Endothelial cell of umbilical vein (primary cell): ENCODE measurements around the gene COG6. TPM values are rescaled to one million over a fixed set of nuclear protein-coding genes. Genes with fewer than 3 reads are reported as not detected.

ENCODE experiments used
- BruUV-seq: library from RNA; stranded (reverse); fragments of 400-500 nt; replicated peaks from 2 replicates; lab custom pipeline; 2021; lab: Mats Ljungman, UMichigan
- CTCF ChIA-PET: fragments of 300-600, 350-600 bp; sonication (Branson Sonifier 250); formaldehyde crosslinking; loops from one replicate; lab custom pipeline; 2021; ENCODE audit warnings: antibody characterized with exemption, inconsistent platforms; lab: Charles Lee
- POLR2A ChIA-PET: fragments of 300-600, 350-600 bp; sonication (Branson Sonifier 250); formaldehyde crosslinking; loops from one replicate; lab custom pipeline; 2021; ENCODE audit warnings: antibody characterized with exemption, inconsistent platforms; lab: Charles Lee
- DNase-seq: peaks from one replicate; pipeline ENCODE4 v3.0.0-alpha.2; 2011; ENCODE audit warnings: low read depth, low spot score
- FAIRE-seq: peaks from 2 replicates; lab custom pipeline; 2011; peaks lifted over from hg19 to GRCh38; lab: Jason Lieb, UNC
- H2AFZ ChIP-seq: 2 replicates; pipeline ENCODE4 v1.6.0; 2012; ENCODE audit warnings: low read depth, low read length, control low read depth, inconsistent platforms
- H3K27ac ChIP-seq: 2 replicates; pipeline ENCODE4 v1.5.1; 2011; ENCODE audit warnings: low read depth, mild to moderate bottlenecking, control low read depth, low read length, moderate library complexity; ENCODE audit not compliant: insufficient read depth
- H3K27me3 ChIP-seq, 2 experiments: 2 replicates each; pipeline versions ENCODE4 v1.6.0 to v1.6.1; 2011; ENCODE audit warnings: low read length in 2 of 2, mixed read lengths in 1 of 2; ENCODE audit not compliant: control insufficient read depth in 2 of 2, insufficient read depth in 2 of 2
- H3K36me3 ChIP-seq, 2 experiments: 2 replicates in 1 of 2; 3 replicates in 1 of 2; pipeline ENCODE4 v1.5.1; 2011; ENCODE audit warnings: low read length in 2 of 2, mild to moderate bottlenecking in 1 of 2, moderate library complexity in 1 of 2; ENCODE audit not compliant: control insufficient read depth in 2 of 2, insufficient read depth in 2 of 2; ENCODE audit errors: extremely low read depth in 1 of 2
- H3K4me1 ChIP-seq: 3 replicates; pipeline ENCODE4 v1.5.1; 2011; ENCODE audit warnings: mild to moderate bottlenecking, low read length; ENCODE audit not compliant: control insufficient read depth, insufficient read depth; ENCODE audit errors: extremely low read depth
- H3K4me2 ChIP-seq: 2 replicates; pipeline ENCODE4 v1.6.1; 2011; ENCODE audit warnings: low read length, control low read depth, mixed read lengths; ENCODE audit not compliant: insufficient read depth
- H3K4me3 ChIP-seq, 3 experiments: fragments of 200-600 bp in 1 of 3; sonication (generic), shearing (Covaris generic) in 1 of 3; replicated peaks in 1 of 3; 2 replicates each; pipeline ENCODE4 v1.5.1; 2011 to 2016; ENCODE audit warnings: control low read depth in 3 of 3, low read length in 3 of 3, mild to moderate bottlenecking in 2 of 3, inconsistent platforms in 1 of 3, low read depth in 1 of 3, moderate library complexity in 1 of 3; ENCODE audit not compliant: insufficient read depth in 1 of 3
- H3K79me2 ChIP-seq: 2 replicates; pipeline ENCODE4 v1.6.0; 2012; ENCODE audit warnings: low read length, inconsistent platforms; ENCODE audit not compliant: control insufficient read depth, insufficient read depth
- H3K9ac ChIP-seq: replicated peaks from 2 replicates; pipeline ENCODE3; 2011; ENCODE audit warnings: low read length, control low read depth; ENCODE audit not compliant: insufficient read depth; ENCODE audit errors: extremely low read depth
- H3K9me1 ChIP-seq: replicated peaks from 3 replicates; pipeline ENCODE4 v1.6.0; 2011; ENCODE audit warnings: mild to moderate bottlenecking, low read length; ENCODE audit not compliant: control insufficient read depth, insufficient read depth; ENCODE audit errors: extremely low read depth
- H3K9me3 ChIP-seq: replicated peaks from 2 replicates; pipeline ENCODE4 v1.5.1; 2012; ENCODE audit warnings: low read length, inconsistent platforms; ENCODE audit not compliant: control insufficient read depth, insufficient read depth
- H4K20me1 ChIP-seq: replicated peaks from 2 replicates; pipeline ENCODE3; 2011; ENCODE audit warnings: mild to moderate bottlenecking, low read length; ENCODE audit not compliant: control insufficient read depth, insufficient read depth; ENCODE audit errors: extremely low read depth
- EZH2 ChIP-seq: IDR thresholded peaks from 2 replicates; pipeline ENCODE4 v1.6.1; 2012; ENCODE audit warnings: borderline replicate concordance, low read depth, mild to moderate bottlenecking, moderate library complexity, low read length, inconsistent platforms; ENCODE audit not compliant: severe bottlenecking
- FOS ChIP-seq: IDR thresholded peaks from 2 replicates; pipeline ENCODE4 v1.6.1; 2011; ENCODE audit warnings: mild to moderate bottlenecking, low read length, moderate library complexity, borderline replicate concordance; ENCODE audit not compliant: insufficient read depth
- GATA2 ChIP-seq: IDR thresholded peaks from 2 replicates; pipeline ENCODE4 v1.7.0; 2011; ENCODE audit warnings: low read depth, mild to moderate bottlenecking, moderate library complexity, mixed read lengths, low read length; ENCODE audit not compliant: insufficient read length, insufficient read depth
- JUN ChIP-seq: IDR thresholded peaks from 2 replicates; pipeline ENCODE4 v1.6.1; 2011; ENCODE audit warnings: borderline replicate concordance, low read depth; ENCODE audit not compliant: insufficient read length, insufficient read depth
- MAX ChIP-seq: IDR thresholded peaks from 2 replicates; pipeline ENCODE4 v1.6.1; 2011; ENCODE audit not compliant: insufficient read depth, insufficient read length
- MYC ChIP-seq: IDR thresholded peaks from one replicate; pipeline ENCODE4 v1.6.1; 2011; ENCODE audit warnings: mild to moderate bottlenecking, low read depth, low read length
- POLR2A ChIP-seq: IDR thresholded peaks from 2 replicates; pipeline ENCODE4 v1.6.1; 2012; ENCODE audit warnings: low read depth, mild to moderate bottlenecking, control low read depth, low read length
- POLR2AphosphoS5 ChIP-seq: IDR thresholded peaks from 2 replicates; pipeline ENCODE4 v1.6.1; 2012; ENCODE audit warnings: low read depth, mild to moderate bottlenecking, control low read depth, low read length, moderate library complexity; ENCODE audit not compliant: insufficient read depth
- dilution Hi-C: fragments of 300-500 bp; cut with MboI; formaldehyde crosslinking; loops from one replicate; pipeline ENCODE4 v1.15.0; 2019; ENCODE audit warnings: low sequenced_read_pairs; ENCODE audit not compliant: extremely low pct_ligation_motif_present
- intact Hi-C: fragments of 100-400 bp; cut with micrococcal nuclease; formaldehyde crosslinking; loops from one replicate; pipeline ENCODE4 v1.10.0; 2022
- polyA plus RNA-seq, 4 experiments: library from polyadenylated mRNA; depleted of rRNA in 3 of 4; stranded (reverse) in 3 of 4; unstranded in 1 of 4; fragments of >200 nt; gene quantifications; 2 replicates each; pipeline versions ENCODE4 v1.2.1 to v1.2.3, GENCODE V29; 2011 to 2012; ENCODE audit warnings: missing spikeins in 1 of 4
- total RNA-seq: library from RNA; stranded (reverse); gene quantifications from 2 replicates; pipeline ENCODE4 v1.2.3, GENCODE V29; 2021
- TF ChIP-seq, protein P1 (sequence below), 2 donors: IDR thresholded peaks; 1 replicate in 1 of 2; 2 replicates in 1 of 2; pipeline ENCODE4 v1.5.1; 2011; ENCODE audit warnings: low read length in 2 of 2, mild to moderate bottlenecking in 2 of 2, moderate library complexity in 2 of 2, control low read depth in 1 of 2, inconsistent platforms in 1 of 2, low read depth in 1 of 2; ENCODE audit not compliant: insufficient read depth in 1 of 2; ENCODE audit errors: extremely low read depth in 1 of 2

Gene COG6
- total and polyA plus RNA-seq, 2 donors (not counting 3 experiments of a cell fraction or from before 2014, with no cell fraction given), result 12.1 to 41.1 TPM

DNA sequence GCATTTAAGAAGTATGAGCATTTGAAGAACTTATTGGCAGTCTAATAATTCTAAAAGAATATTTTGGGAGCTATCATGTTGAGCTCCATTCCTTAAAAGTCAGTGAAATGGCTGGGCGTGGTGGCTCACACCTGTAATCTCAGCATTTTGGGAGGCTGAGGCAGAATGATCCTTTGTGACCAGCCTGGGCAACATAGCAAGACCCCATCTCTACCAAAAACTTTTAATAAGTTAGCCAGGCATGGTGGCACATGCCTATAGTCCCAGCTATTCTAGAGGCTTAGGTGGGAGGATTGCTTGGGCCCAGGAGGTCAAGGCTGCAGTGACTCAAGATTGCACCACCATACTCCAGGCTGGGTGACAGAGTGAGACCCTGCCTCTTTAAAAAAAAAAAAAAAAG, 8.0 kb downstream of the COG6 start:
- Histone ChIP-seq H4K20me1 (no peaks in the 10 kb centered on the region), H3K27me3 (no peaks in the 10 kb centered on the region), H3K4me1 (no peaks in the 10 kb centered on the region), H3K9ac (no peak overlapping the region), H3K79me2 (no peaks in the 10 kb centered on the region), H3K9me3 (no peaks in the 10 kb centered on the region), H3K4me2 (no peak overlapping the region), H3K4me3 (no peak overlapping the region), H2AFZ (no peak overlapping the region), H3K9me1 (peaks cover 3% of the 10 kb centered on the region), H3K27ac (no peak overlapping the region), H3K36me3 (peaks cover 0 to 6% of the 10 kb centered on the region in 2 experiments)
- intact Hi-C loops (no loop called here), dilution Hi-C loops (no loop called here)
- BruUV-seq, result no TSS peak
- ChIA-PET CTCF (no interaction called here), POLR2A (no interaction called here)
- TF ChIP-seq POLR2A (no peak), MYC (no peak), POLR2AphosphoS5 (no peak), EZH2 (no peak), MAX (no peak), FOS (no peak), JUN (no peak), GATA2 (no peak)
- TF ChIP-seq, protein P1, sequence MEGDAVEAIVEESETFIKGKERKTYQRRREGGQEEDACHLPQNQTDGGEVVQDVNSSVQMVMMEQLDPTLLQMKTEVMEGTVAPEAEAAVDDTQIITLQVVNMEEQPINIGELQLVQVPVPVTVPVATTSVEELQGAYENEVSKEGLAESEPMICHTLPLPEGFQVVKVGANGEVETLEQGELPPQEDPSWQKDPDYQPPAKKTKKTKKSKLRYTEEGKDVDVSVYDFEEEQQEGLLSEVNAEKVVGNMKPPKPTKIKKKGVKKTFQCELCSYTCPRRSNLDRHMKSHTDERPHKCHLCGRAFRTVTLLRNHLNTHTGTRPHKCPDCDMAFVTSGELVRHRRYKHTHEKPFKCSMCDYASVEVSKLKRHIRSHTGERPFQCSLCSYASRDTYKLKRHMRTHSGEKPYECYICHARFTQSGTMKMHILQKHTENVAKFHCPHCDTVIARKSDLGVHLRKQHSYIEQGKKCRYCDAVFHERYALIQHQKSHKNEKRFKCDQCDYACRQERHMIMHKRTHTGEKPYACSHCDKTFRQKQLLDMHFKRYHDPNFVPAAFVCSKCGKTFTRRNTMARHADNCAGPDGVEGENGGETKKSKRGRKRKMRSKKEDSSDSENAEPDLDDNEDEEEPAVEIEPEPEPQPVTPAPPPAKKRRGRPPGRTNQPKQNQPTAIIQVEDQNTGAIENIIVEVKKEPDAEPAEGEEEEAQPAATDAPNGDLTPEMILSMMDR (IDR thresholded peaks at IDR 0.05; ENCODE audit: extremely low read depth in 1 of 2, insufficient read depth in 1 of 2, low read depth in 1 of 2, low read length in 2 of 2), result no peak
- FAIRE-seq, result no peak
- no peak for DNase-seq
